Epithelial cell of esophagus (primary cell): Measurements from ENCODE around the gene LYPLAL1.

Experiments
- DNase-seq: peaks from one replicate; pipeline ENCODE4 v3.0.0; 2010; ENCODE audit warnings: low read depth
- H3K4me3 ChIP-seq: 2 replicates; pipeline ENCODE4 v1.5.1; 2011; ENCODE audit warnings: mild to moderate bottlenecking, low read length, control low read depth
- TF ChIP-seq, protein P1 (sequence below): IDR thresholded peaks from 2 replicates; pipeline ENCODE4 v1.5.1; 2011; ENCODE audit warnings: low read depth, mild to moderate bottlenecking, low read length, control low read depth, inconsistent platforms; ENCODE audit not compliant: insufficient read depth; ENCODE audit errors: missing control alignments

LYPLAL1 gene

DNA sequence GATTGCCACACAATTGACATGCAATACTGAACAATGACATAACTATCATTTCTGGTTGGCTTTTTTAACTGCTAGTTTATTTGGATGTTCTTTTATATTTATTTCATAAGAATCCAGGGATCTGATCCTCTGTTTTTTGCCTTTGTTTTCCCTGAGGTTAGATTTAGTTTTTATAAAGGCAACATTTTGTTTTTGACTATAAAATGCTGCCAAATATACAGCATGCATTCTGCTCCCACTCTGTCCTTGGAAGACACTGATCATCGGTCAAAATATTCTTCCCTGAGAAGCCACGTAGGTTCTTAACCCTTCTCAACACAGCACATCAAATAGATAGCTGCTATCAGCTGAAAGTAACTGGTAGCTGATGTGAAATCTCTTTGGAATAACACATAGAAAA, 52.5 kb downstream of the LYPLAL1 start:
- TF ChIP-seq, protein P1, sequence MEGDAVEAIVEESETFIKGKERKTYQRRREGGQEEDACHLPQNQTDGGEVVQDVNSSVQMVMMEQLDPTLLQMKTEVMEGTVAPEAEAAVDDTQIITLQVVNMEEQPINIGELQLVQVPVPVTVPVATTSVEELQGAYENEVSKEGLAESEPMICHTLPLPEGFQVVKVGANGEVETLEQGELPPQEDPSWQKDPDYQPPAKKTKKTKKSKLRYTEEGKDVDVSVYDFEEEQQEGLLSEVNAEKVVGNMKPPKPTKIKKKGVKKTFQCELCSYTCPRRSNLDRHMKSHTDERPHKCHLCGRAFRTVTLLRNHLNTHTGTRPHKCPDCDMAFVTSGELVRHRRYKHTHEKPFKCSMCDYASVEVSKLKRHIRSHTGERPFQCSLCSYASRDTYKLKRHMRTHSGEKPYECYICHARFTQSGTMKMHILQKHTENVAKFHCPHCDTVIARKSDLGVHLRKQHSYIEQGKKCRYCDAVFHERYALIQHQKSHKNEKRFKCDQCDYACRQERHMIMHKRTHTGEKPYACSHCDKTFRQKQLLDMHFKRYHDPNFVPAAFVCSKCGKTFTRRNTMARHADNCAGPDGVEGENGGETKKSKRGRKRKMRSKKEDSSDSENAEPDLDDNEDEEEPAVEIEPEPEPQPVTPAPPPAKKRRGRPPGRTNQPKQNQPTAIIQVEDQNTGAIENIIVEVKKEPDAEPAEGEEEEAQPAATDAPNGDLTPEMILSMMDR, result no peak
- no peak for DNase-seq
- H3K4me3 ChIP-seq, result no peak overlapping the region

DNA sequence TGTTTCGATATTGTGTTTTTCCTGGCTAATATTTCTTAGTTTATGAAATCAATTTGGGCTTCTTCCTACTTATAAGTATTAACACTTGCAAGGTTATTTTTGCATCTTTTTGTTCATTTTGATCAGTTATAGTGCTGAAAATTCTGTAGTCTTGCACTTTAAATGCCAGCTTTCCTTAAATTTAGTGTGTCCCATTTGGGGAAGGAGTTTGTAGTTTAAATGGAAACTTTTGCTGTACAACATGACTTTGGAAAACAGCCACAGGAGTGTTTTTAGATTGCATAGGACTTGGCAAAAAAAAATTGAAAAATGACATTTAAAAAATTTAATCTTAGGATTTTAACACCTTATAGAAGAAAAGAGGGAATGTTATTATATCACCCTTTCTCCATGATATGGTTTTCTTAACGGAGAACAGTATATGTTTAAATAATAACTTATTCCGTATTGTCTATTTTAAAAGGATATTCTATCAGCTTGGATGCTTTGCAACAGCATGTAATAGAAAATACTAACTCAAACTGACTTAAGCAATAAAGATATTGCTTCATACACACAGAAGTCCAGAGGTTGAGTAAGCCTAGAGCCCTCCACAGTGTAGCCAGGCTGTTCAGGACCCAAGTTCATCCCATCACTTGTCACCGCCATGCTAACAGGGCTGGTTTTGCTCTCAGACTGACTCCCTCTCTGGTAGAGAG, 53.8 kb downstream of the LYPLAL1 start:
- DNase-seq, result no peak
- TF ChIP-seq, protein P1, result no peak
- H3K4me3 ChIP-seq, result no peak overlapping the region

DNA sequence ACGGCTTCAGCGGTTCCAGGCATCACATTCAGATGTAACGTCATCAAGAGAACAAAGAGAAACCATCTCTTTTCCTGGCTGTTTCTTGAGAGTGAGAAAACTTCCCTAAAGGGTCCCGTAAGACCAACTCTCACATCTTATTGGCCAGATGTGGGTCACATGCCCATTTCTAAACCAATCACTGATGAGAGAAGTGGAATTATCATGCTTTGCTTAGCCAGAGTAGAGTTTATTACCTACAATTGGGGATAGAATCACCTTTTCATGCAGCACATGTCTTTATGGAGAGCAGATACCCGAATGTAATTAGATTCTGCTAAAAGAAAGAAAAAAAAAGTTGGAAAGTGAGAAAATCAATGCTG, 54.4 kb downstream of the LYPLAL1 start:
- DNase-seq, result no peak
- no peak overlapping the region for H3K4me3 ChIP-seq
- TF ChIP-seq, protein P1, result no peak

DNA sequence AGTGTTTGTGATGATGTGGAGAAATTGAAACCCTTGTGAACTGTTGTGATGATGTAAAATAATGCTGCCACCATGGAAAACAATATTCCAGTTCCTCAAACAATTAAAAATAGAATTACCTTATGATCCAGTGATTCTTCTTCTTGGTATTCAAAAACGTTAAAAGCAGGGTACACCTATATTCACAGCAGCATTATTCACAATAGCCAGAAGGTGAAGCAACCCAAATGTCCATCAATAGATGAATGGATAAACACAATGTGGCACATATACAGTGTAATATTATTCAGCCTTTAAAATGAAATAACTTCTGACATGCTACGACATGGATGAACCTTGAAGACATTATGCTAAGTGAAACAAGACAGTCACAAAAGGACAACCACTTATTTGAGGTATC, 59.2 kb downstream of the LYPLAL1 start:
- H3K4me3 ChIP-seq, result no peak overlapping the region
- no peak for DNase-seq
- TF ChIP-seq, protein P1, result no peak

DNA sequence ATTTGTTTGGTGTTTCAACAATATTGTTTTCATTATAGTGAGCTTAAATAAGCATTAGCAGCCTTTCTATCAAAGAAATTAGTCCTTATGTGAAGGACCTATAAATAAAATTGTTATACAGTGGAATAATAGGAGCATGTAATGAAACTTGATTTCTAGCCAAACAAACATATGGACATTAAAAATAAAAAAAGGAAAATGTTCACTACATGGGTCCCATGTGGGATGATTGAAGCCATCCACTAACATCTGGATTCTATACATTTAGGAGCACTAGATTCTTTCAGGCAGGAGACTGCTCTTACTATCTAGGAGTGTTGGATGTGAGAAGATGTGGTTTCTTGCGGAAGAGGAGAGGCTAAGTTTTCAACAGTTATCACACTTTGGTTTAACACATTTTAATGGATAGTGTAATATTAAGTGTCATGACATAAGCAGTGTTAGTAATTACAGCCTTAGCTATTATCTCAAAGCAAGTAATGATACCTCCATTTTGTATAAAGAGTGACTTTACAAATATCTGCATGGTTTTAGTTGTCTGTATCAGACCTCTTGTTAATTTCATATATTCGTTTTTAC, 62.3 kb downstream of the LYPLAL1 start:
- no peak for DNase-seq
- H3K4me3 ChIP-seq, result no peak overlapping the region
- TF ChIP-seq, protein P1, result no peak

DNA sequence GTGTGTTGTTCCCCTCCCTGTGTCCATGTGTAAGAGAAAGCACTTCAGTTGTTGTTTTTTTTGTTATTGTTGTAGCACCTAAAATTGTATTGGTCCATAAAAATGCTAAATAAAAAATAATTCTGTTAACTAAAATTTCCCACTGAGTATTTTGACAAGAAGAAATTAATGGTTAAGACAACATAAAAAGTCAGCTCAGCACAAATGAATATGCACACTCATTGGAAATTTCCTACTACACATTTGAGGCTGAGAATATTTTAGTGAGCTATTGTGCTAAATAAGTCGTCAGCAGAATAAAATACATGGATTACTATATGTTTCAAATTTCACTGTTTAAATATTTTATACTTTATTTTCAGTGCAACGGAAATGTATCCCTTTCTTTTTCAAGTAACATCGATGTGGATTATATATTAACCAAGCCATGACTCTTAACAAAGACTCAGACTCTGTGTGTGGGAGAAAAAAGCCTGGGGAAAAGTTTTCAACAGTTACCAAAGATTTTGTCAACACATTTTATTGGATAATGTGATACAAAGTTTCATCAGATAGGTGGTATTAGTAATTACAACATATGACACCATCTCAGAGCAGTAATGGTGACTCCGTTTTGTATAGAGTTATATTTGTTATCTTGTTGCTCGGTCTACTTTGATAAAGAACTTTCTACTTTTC, 63.4 kb downstream of the LYPLAL1 start:
- TF ChIP-seq, protein P1, result no peak
- no peak overlapping the region for H3K4me3 ChIP-seq
- no peak for DNase-seq
